Subcutaneous abdominal adipose tissue (tissue), 5 donors: Measurements from ENCODE around the gene DSCAML1.

Experiments
- H3K27ac ChIP-seq: one replicate; pipeline ENCODE4 v1.7.0; 2013; ENCODE audit warnings: low read depth, mild to moderate bottlenecking, inconsistent platforms, low read length, moderate library complexity
- H3K27me3 ChIP-seq, 5 donors: one replicate each; pipeline ENCODE4 v1.7.0; 2013; ENCODE audit warnings: low read length in 5 of 5, inconsistent platforms in 1 of 5; ENCODE audit not compliant: control insufficient read depth in 5 of 5, insufficient read depth in 4 of 5
- H3K36me3 ChIP-seq, 5 donors: one replicate each; pipeline ENCODE4 v1.7.0; 2013; ENCODE audit warnings: low read length in 5 of 5; ENCODE audit not compliant: control insufficient read depth in 5 of 5, insufficient read depth in 5 of 5
- H3K4me1 ChIP-seq, 5 donors: one replicate each; pipeline ENCODE4 v1.7.0; 2013; ENCODE audit warnings: low read length in 5 of 5, mild to moderate bottlenecking in 3 of 5, moderate library complexity in 1 of 5; ENCODE audit not compliant: control insufficient read depth in 5 of 5, insufficient read depth in 5 of 5
- H3K4me3 ChIP-seq, 5 donors: one replicate each; pipeline ENCODE4 v1.7.0; 2013; ENCODE audit warnings: low read length in 5 of 5, low read depth in 1 of 5
- H3K9ac ChIP-seq, 5 donors: one replicate each; pipeline ENCODE4 v1.7.0; 2013; ENCODE audit warnings: low read length in 5 of 5, mild to moderate bottlenecking in 4 of 5, moderate library complexity in 3 of 5
- H3K9me3 ChIP-seq, 5 donors: one replicate each; pipeline ENCODE4 v1.7.0; 2013; ENCODE audit warnings: low read length in 5 of 5; ENCODE audit not compliant: control insufficient read depth in 5 of 5
- donor health status: healthy.
- donor health status: healthy.
- donor health status: healthy.
- donor health status: healthy.
- donor health status: healthy.

DSCAML1 gene

GRCh38 chr11:117563556-117563955 lies 233.5 kb downstream of the DSCAML1 start:
- H3K9ac ChIP-seq, result no peak overlapping the region

GRCh38 chr11:117562136-117562535 lies 234.9 kb downstream of the DSCAML1 start:
- Histone ChIP-seq H3K4me3 (no peak overlapping the region), H3K4me1 (peaks cover 0 to 3% (median 0%) of the 10 kb centered on the region in 5 donors), H3K27ac (no peak overlapping the region), H3K36me3 (no peaks in the 10 kb centered on the region), H3K9me3 (no peaks in the 10 kb centered on the region), H3K9ac (no peak overlapping the region), H3K27me3 (peaks cover 0 to 11% (median 0%) of the 10 kb centered on the region in 5 donors)

More at GRCh38 chr11:117563556-117563955, 233.5 kb downstream of the DSCAML1 start:
- Histone ChIP-seq H3K27me3 (peaks cover 0 to 11% (median 0%) of the 10 kb centered on the region in 5 donors), H3K4me1 (peaks cover 0 to 3% (median 0%) of the 10 kb centered on the region in 5 donors), H3K9me3 (no peaks in the 10 kb centered on the region), H3K27ac (no peak overlapping the region), H3K4me3 (no peak overlapping the region), H3K36me3 (no peaks in the 10 kb centered on the region)

DNA sequence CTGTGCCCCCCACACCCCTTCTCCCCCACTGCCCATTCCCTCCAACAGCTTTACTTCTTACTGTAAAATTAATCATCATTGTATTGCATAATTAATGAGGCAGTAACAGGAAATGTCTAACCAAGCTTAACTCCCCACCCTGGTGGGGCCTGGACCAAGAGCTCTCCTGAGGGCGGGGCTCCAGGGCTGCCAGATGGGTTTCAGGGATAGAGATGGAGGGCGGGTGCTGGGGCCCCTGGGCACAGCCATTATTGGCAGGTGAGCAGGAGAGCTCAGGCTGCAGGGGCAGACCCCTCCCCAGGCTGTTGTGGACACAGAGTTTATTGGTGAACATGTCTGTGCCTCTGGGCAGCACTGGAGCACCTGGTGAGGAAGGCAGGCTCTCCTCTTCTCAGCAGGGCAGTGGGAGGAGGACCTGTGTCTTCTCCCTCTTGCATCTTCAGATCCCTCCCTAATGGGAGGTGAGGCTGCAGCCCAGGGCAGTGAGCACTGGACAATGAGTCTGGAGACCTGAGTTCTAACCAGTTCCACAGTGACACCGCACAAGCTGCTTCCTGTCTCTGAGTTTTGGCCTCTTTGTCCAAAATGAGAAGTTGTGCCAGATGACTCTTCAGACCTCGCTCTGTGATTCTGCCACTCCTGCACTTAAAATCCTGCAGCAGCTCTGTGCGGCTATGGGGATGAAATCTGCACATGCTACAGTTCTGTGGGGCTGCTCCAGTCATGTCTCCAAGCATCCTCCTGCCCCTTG lies 236.1 kb downstream of the DSCAML1 start:
- Histone ChIP-seq H3K9ac (no peak overlapping the region), H3K9me3 (no peaks in the 10 kb centered on the region), H3K36me3 (no peaks in the 10 kb centered on the region), H3K4me3 (no peak overlapping the region), H3K4me1 (peaks cover 0 to 3% (median 0%) of the 10 kb centered on the region in 5 donors), H3K27ac (no peak overlapping the region), H3K27me3 (peaks cover 0 to 11% (median 0%) of the 10 kb centered on the region in 5 donors)

DNA sequence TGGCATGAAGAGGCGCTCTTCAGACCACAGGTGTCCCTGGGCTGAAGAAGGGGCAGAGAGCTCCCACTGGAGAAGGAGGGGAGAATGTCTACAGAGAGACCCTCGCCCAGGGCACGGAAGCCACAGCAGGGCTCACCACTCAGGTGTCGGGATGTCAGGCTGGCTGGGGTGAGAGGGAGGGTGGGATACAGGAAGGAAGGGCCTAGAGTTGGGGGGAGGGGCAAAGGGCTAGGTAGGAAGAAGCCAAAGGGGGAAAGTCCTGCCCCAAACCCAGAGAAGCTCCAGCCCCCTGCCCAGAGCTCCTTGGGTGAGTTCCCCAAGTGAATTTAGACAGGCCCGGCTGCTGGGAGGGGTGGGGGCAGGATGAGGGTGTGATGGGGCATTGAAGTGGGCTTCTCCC lies 237.3 kb downstream of the DSCAML1 start:
- Histone ChIP-seq H3K9ac (no peak overlapping the region), H3K27ac (no peak overlapping the region), H3K4me3 (no peak overlapping the region), H3K9me3 (no peaks in the 10 kb centered on the region), H3K27me3 (peaks cover 0 to 7% (median 4%) of the 10 kb centered on the region in 5 donors), H3K36me3 (no peaks in the 10 kb centered on the region), H3K4me1 (peaks cover 0 to 3% (median 0%) of the 10 kb centered on the region in 5 donors)

DNA sequence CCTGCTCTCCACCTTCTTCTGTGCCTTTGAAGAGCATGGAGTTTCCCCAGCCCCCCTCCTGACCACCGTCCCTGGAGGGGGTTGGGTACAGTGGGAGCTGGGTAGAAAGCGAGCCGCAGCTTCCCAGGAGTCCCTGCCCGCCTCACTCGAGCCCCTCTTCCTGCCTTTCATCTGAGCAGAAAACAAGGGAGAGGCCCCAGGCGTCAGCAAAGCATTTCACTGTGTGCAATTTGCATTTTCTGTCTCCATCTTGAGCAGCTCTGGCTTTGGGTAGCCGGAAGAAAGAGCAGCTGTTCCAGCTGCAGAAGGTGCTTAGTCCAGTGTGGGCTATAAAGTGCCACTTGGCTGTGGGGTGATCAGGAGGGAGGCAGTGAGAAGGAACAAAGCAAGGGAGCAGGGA lies 239.7 kb downstream of the DSCAML1 start:
- Histone ChIP-seq H3K9ac (no peak overlapping the region), H3K27ac (no peak overlapping the region), H3K9me3 (peaks cover 0 to 3% (median 0%) of the 10 kb centered on the region in 5 donors), H3K4me1 (peaks cover 0 to 2% (median 0%) of the 10 kb centered on the region in 5 donors), H3K27me3 (peaks cover 0 to 4% (median 3%) of the 10 kb centered on the region in 5 donors), H3K36me3 (no peaks in the 10 kb centered on the region), H3K4me3 (no peak overlapping the region)

DNA sequence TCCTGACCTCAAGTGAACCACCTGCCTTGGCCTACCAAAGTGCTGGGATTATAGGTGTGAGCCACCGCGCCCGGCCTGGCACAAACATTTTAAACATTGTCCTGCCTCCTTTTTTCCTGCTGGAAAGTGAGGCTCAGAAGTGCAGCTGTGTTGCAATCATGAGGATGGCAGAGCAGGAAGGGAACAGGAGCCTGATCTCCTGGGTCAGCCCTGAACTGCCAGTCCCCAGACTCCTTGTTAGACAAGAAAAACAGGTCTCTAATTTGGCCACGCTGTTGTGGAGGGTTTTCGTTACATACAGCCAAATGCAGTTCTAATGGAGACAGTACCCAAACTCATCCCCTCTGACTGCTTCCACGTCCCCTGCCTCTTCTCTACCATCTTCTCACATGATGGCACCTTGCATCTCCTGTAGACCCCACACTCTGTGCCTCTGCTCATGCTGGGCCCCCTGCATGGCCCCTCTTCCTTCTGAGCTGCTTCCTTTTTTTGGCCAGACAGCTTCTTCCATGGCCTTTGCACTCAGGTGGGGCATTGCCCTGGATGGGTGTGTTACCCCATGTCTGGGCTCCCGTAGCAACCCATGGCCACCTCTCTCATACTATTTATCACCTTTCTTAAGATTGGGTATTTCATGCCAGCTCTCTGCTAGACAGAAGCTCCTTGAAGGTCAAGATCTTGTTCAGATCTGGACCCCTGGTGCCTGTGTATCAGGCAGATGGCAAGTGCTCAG lies 242.2 kb downstream of the DSCAML1 start:
- no peak overlapping the region for H3K27ac ChIP-seq
- no peaks in the 10 kb centered on the region for H3K4me1 ChIP-seq
- no peaks in the 10 kb centered on the region for H3K36me3 ChIP-seq
- H3K4me3 ChIP-seq, result no peak overlapping the region
- H3K9ac ChIP-seq, result no peak overlapping the region
- H3K9me3 ChIP-seq, result peaks cover 0 to 3% (median 0%) of the 10 kb centered on the region in 5 donors
- H3K27me3 ChIP-seq, result peaks cover 0 to 4% (median 0%) of the 10 kb centered on the region in 5 donors

GRCh38 chr11:117552626-117553025 lies 244.4 kb downstream of the DSCAML1 start:
- H3K36me3 ChIP-seq, result no peaks in the 10 kb centered on the region

GRCh38 chr11:117551761-117552343 lies 245.2 kb downstream of the DSCAML1 start:
- Histone ChIP-seq H3K27me3 (peaks cover 0 to 5% (median 3%) of the 10 kb centered on the region in 5 donors), H3K9ac (no peak overlapping the region), H3K36me3 (no peaks in the 10 kb centered on the region)

More at GRCh38 chr11:117552626-117553025, 244.4 kb downstream of the DSCAML1 start:
- H3K4me1 ChIP-seq, result no peaks in the 10 kb centered on the region
- no peak overlapping the region for H3K4me3 ChIP-seq
- H3K27me3 ChIP-seq, result peaks cover 0 to 8% (median 3%) of the 10 kb centered on the region in 5 donors
- H3K9me3 ChIP-seq, result peaks cover 0 to 3% (median 0%) of the 10 kb centered on the region in 5 donors
- no peak overlapping the region for H3K27ac ChIP-seq
- no peak overlapping the region for H3K9ac ChIP-seq

DNA sequence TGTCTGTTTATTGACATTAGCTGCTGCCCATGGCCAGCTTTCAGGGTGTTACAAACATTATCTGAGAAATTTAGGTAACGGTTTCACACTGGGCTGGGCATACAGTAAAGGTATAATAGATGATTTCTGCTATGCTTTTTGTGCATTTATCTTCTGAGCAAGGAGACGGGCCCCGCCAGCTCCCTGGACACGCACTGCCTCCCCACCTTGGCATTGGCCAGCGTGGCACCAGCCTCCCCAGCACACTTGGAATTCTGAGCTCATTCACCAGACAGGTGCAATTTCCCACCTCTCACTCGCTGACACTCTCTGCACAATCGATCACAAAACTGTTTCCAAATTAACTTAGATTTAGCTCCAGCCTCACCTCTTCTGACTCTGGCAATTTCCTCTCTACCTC lies 246.6 kb downstream of the DSCAML1 start:
- no peak overlapping the region for H3K4me3 ChIP-seq
- H3K27me3 ChIP-seq, result peaks cover 0 to 5% (median 2%) of the 10 kb centered on the region in 5 donors
- no peaks in the 10 kb centered on the region for H3K4me1 ChIP-seq
- no peak overlapping the region for H3K9ac ChIP-seq
- H3K36me3 ChIP-seq, result no peaks in the 10 kb centered on the region
- no peak overlapping the region for H3K27ac ChIP-seq
- H3K9me3 ChIP-seq, result peaks cover 0 to 3% (median 0%) of the 10 kb centered on the region in 5 donors

More at GRCh38 chr11:117551761-117552343, 245.2 kb downstream of the DSCAML1 start:
- H3K27ac ChIP-seq, result no peak overlapping the region
- peaks cover 0 to 3% (median 0%) of the 10 kb centered on the region in 5 donors for H3K9me3 ChIP-seq
- no peak overlapping the region for H3K4me3 ChIP-seq
- no peaks in the 10 kb centered on the region for H3K4me1 ChIP-seq
